Loucy (cell line): ENCODE data around the gene KIF26A.

ENCODE experiments used
- H2AFZ ChIP-seq: fragments of 200-600 bp; sonication (generic); 2 replicates; pipeline ENCODE4 v1.6.0; 2016; ENCODE audit warnings: antibody characterized with exemption, mild to moderate bottlenecking, low read length, moderate library complexity
- H3F3A ChIP-seq: fragments of 200-600 bp; 2 replicates; pipeline ENCODE4 v1.6.0; 2016; ENCODE audit warnings: antibody characterized with exemption, low read depth, mild to moderate bottlenecking
- H3K27me3 ChIP-seq: fragments of 200-600 bp; sonication (generic); 2 replicates; pipeline ENCODE4 v1.6.1; 2014; ENCODE audit warnings: low read length, mild to moderate bottlenecking; ENCODE audit not compliant: insufficient read depth, poor library complexity, severe bottlenecking
- H3K36me3 ChIP-seq: fragments of 200-600 bp; sonication (generic); 2 replicates; pipeline ENCODE4 v1.6.1; 2016; ENCODE audit warnings: low read length; ENCODE audit not compliant: insufficient read depth
- H3K4me1 ChIP-seq: fragments of 200-600 bp; sonication (generic); 2 replicates; pipeline ENCODE4 v1.5.1; 2014; ENCODE audit warnings: low read length, mild to moderate bottlenecking; ENCODE audit not compliant: insufficient read depth, poor library complexity, severe bottlenecking
- H3K4me2 ChIP-seq: fragments of 200-600 bp; sonication (generic); 2 replicates; pipeline ENCODE4 v1.6.0; 2014; ENCODE audit warnings: antibody characterized with exemption, low read length, low read depth, mild to moderate bottlenecking; ENCODE audit not compliant: poor library complexity, severe bottlenecking
- H3K4me3 ChIP-seq: fragments of 200-600 bp; sonication (generic); 2 replicates; pipeline ENCODE4 v1.5.1; 2014; ENCODE audit warnings: low read length, mild to moderate bottlenecking, mixed read lengths; ENCODE audit not compliant: poor library complexity, severe bottlenecking
- H3K79me2 ChIP-seq: fragments of 200-600 bp; sonication (generic); 2 replicates; pipeline ENCODE4 v1.6.1; 2014; ENCODE audit warnings: low read length; ENCODE audit not compliant: insufficient read depth
- H3K9ac ChIP-seq: fragments of 200-600 bp; sonication (generic); 2 replicates; pipeline ENCODE4 v1.6.0; 2014; ENCODE audit warnings: mild to moderate bottlenecking, low read depth, low read length, moderate library complexity; ENCODE audit not compliant: poor library complexity, severe bottlenecking
- H3K9me2 ChIP-seq: fragments of 200-600 bp; sonication (generic); replicated peaks from 2 replicates; pipeline ENCODE4 v1.6.1; 2016; ENCODE audit warnings: low read depth, low read length, mixed read lengths
- H3K9me3 ChIP-seq: fragments of 200-600 bp; sonication (generic); 2 replicates; pipeline ENCODE4 v1.6.1; 2014; ENCODE audit warnings: mild to moderate bottlenecking, antibody characterized with exemption, low read length, low read depth; ENCODE audit not compliant: insufficient read depth
- H4K20me1 ChIP-seq: fragments of 200-600 bp; sonication (generic); 2 replicates; pipeline ENCODE4 v1.6.0; 2014; ENCODE audit warnings: antibody characterized with exemption, low read length, mild to moderate bottlenecking; ENCODE audit not compliant: insufficient read depth, poor library complexity, severe bottlenecking
- EZH2phosphoT487 ChIP-seq: fragments of 200-600 bp; IDR thresholded peaks from 2 replicates; pipeline ENCODE4 v1.6.1; 2018; ENCODE audit warnings: antibody characterized with exemption, mild to moderate bottlenecking, moderate library complexity, borderline replicate concordance
- TF ChIP-seq, protein P1 (sequence below): fragments of 200-600 bp; sonication (generic); conservative IDR thresholded peaks from 2 replicates; pipeline ENCODE4 v1.5.1; 2014; ENCODE audit warnings: mild to moderate bottlenecking, antibody characterized with exemption, low read length

Gene KIF26A

DNA sequence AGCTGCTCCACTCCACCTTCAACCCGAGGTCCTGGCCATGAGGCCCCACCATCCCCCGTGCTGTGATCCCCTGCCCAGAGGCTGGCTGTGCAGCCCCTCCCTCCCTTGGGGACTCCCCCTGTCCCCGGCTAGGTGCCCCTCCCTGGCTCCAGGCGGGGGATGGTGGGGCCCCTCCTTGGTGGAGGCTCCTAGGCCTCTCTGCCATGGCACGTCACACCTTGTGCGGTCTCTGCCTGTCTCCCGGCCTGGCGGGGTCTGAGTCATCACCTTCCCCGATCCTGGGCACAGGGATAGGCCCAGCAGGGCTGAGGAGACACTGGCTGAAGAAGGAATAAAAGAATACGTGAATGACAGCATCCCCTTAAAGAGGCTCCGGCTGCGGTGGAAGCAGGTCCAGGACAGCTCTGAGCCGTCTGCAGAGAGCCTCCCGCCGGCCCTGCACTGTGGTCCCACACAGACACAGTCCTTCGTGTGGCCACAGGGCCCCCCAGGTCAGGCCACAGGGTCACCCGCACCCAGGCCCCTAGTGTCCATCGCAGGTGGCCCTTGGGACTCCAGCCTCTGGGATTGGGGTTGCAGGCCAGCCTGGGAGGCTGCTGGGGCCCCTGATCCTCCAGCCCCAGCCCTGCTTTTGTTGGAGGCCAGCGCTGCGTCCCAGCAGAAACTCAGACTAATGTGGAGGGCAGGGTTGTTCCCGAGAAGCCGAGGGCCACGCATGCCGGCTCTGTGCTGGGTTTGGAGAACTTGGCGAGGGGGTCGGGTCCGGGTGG is 43.6 kb downstream of the KIF26A start:
- H3K79me2 ChIP-seq = no peaks in the 10 kb centered on the region
- H3K9me2 ChIP-seq = no peaks in the 10 kb centered on the region
- H4K20me1 ChIP-seq = no peaks in the 10 kb centered on the region
- H3K4me3 ChIP-seq = no peak overlapping the region
- H3K4me2 ChIP-seq = no peak overlapping the region
- no peaks in the 10 kb centered on the region for H3K9me3 ChIP-seq
- H3K9ac ChIP-seq = no peak overlapping the region
- H2AFZ ChIP-seq = no peak overlapping the region
- no peaks in the 10 kb centered on the region for H3F3A ChIP-seq
- H3K4me1 ChIP-seq = no peaks in the 10 kb centered on the region
- TF ChIP-seq, protein P1, sequence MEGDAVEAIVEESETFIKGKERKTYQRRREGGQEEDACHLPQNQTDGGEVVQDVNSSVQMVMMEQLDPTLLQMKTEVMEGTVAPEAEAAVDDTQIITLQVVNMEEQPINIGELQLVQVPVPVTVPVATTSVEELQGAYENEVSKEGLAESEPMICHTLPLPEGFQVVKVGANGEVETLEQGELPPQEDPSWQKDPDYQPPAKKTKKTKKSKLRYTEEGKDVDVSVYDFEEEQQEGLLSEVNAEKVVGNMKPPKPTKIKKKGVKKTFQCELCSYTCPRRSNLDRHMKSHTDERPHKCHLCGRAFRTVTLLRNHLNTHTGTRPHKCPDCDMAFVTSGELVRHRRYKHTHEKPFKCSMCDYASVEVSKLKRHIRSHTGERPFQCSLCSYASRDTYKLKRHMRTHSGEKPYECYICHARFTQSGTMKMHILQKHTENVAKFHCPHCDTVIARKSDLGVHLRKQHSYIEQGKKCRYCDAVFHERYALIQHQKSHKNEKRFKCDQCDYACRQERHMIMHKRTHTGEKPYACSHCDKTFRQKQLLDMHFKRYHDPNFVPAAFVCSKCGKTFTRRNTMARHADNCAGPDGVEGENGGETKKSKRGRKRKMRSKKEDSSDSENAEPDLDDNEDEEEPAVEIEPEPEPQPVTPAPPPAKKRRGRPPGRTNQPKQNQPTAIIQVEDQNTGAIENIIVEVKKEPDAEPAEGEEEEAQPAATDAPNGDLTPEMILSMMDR = no peak
- no peak for TF ChIP-seq EZH2phosphoT487
- H3K27me3 ChIP-seq = no peaks in the 10 kb centered on the region
- no peaks in the 10 kb centered on the region for H3K36me3 ChIP-seq

DNA sequence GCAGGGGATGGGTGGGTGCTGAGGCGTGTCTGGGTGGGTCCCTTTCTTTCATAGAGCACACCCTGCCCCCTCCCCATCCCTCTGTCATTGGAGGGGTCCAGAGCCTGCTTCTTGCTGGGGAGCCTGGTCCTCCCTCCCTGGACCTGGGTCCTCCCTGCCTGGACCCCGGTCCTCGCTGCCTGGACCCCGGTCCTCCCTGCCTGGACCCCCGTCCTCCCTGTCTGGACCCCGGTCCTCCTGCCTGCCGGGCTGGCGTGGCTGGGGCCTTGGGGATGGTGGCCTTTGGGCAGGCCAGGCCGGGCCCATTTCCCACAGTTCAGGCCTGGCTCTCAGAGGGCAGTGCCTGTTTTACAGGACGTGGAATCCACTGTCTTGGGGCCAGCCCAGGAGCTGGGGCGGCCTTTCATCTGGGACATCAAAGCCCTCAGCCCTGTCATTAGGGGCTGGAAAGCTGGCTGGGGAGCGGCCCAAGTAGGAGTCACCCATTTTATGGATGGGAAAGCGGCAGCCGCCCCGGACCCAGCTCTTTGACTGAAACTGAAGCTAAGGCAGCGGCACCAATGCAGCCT is 44.6 kb downstream of the KIF26A start:
- Histone ChIP-seq H3K9ac (no peak overlapping the region), H3K36me3 (no peaks in the 10 kb centered on the region), H4K20me1 (no peaks in the 10 kb centered on the region), H3K4me1 (no peaks in the 10 kb centered on the region), H3K4me2 (no peak overlapping the region), H3K27me3 (no peaks in the 10 kb centered on the region), H2AFZ (no peak overlapping the region), H3K79me2 (no peaks in the 10 kb centered on the region), H3F3A (no peaks in the 10 kb centered on the region), H3K4me3 (no peak overlapping the region), H3K9me2 (no peaks in the 10 kb centered on the region), H3K9me3 (no peaks in the 10 kb centered on the region)
- TF ChIP-seq, protein P1 = no peak
- no peak for TF ChIP-seq EZH2phosphoT487

DNA sequence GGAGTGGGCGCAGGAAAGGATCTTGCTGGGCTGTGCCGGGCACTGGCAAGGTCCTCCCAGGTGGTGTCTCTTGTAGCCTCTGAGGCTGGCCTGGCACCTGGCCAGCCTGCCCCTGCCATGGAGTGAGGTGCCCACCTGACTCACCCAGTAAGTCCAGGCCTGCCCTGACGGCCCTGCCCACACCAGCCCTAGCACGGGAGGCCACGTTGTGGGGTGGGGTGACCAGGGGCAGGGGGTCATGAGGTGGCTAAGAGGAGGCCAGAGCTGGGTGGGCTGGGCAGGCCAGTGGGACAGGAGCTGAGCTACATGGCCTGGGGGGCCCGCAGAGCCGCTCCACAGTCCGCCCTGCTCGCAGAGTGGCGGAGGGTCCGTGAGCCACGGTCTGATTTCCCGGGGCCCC is 45.4 kb downstream of the KIF26A start:
- Histone ChIP-seq H3K9ac (no peak overlapping the region), H3K4me1 (no peaks in the 10 kb centered on the region), H4K20me1 (no peaks in the 10 kb centered on the region), H3K4me3 (no peak overlapping the region), H3K9me2 (no peaks in the 10 kb centered on the region), H3K4me2 (no peak overlapping the region), H3K36me3 (no peaks in the 10 kb centered on the region), H3K79me2 (no peaks in the 10 kb centered on the region), H3K27me3 (no peaks in the 10 kb centered on the region), H2AFZ (no peak overlapping the region), H3F3A (no peaks in the 10 kb centered on the region), H3K9me3 (no peaks in the 10 kb centered on the region)
- TF ChIP-seq EZH2phosphoT487 = no peak
- TF ChIP-seq, protein P1 = no peak
